H54 (cell line): ENCODE data around the gene CYTH1.
A peak's percentile ranks its signal among the peaks of the same experiment; 100 is the strongest.
"Not testable (repeated sequence)": the region's sequence is repeated elsewhere in the genome, so short reads cannot be mapped to it uniquely, and the experiment has no call there.

ENCODE experiments used
- DNase-seq: peaks from one replicate; pipeline ENCODE4 v3.0.0; 2011; ENCODE audit warnings: low spot score, mixed read lengths; ENCODE audit not compliant: insufficient read length
- FAIRE-seq: peaks from 3 replicates; lab custom pipeline; 2011; peaks lifted over from hg19 to GRCh38; lab: Jason Lieb, UNC
- POLR2A ChIP-seq: IDR thresholded peaks from 2 replicates; pipeline ENCODE4 v1.6.1; 2011; ENCODE audit warnings: low read depth, mild to moderate bottlenecking, low read length

CYTH1 gene

DNA sequence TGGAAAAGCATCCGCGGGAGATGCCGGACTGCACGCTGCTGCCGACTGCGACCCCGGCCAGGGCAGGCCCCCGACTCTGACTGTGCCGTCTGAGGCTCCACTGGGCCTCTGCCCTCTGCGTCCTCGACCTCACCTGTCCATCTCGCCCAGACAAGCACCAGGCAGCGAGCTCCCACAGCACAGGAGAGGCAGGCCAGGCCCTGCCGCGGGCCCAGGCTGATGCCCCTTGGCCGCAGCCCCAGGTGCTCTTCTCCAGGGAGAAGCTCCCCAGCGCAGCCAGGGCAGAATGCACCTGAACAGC lies 106.8 kb downstream of the CYTH1 start:
- DNase-seq (no peak), FAIRE-seq (no peak)
- TF ChIP-seq POLR2A = no peak

DNA sequence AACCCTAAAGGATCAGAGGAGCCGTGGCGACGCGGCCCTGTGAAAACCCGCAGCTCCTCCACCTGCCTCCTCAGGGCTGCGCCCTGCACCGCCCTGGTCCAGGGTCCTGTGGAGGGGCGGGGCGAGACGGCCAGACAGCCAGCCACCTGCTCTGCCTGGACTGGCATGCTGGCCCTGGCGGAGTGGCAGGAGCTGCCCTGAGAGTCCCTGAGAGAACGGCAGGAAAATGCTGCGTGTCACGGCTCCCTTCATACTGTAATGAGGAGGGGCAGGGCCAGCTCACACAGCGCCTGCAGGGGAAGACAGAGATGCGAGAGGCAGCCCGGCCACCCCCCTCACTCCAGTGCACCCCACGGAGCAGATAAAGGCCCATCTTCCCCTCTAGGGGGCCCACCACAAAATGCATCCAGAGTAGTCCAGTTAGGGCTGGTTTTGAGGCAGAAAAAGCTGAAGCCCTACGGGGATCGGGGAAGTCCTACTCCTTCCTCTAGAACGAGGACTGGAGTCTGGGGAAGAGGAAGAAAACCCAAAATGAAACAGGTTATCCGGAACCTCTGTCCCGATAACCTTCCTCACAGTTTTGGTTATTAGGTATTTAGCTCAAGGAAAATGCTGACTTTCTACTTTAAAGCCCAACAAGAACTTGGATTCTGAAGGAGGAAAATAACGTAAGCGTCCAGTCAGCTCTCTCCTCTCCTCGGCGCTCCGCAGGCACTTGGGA lies 107.3 kb downstream of the CYTH1 start:
- FAIRE-seq (no peak), DNase-seq (no peak)
- no peak for TF ChIP-seq POLR2A

DNA sequence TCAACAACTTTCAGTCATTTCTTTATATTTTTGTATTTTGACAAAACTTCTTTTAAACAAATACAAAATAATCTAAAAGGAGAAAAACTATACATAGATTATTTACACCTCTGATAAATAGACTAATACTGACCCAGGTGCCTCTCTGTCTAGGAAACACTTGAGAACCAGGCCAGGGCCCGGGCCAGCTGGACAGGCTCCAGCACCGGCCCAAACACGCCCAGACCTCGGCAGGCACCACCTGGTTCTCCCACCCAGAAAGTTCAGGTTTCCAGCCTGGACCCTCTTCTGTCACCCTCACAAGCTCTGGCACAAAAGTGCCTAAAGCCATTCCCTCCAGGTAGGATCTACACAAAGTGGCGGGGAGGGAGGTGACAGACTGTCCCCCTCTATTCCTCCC lies 107.9 kb downstream of the CYTH1 start:
- DNase-seq (no peak), FAIRE-seq (no peak)
- TF ChIP-seq POLR2A = no peak

DNA sequence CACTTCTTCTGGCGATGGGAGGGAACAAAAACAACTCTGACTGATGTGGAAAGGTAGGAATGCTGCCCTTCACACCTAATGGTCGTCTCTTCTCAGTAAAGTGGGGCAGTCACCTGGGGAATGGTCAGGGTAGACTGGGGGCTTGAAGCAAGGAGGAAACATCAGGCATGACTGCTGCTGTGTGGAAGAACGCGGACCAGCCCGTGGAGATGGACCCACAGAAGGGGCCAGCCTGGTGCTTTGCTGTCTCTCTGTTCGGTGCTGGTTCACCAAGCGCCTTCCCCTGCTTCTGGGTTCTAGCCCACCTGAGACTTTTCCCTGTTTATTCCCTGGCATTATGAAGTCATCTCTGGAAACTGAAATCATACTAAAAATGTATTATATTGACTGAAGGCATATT lies 108.7 kb downstream of the CYTH1 start:
- no peak for FAIRE-seq
- no peak for TF ChIP-seq POLR2A

DNA sequence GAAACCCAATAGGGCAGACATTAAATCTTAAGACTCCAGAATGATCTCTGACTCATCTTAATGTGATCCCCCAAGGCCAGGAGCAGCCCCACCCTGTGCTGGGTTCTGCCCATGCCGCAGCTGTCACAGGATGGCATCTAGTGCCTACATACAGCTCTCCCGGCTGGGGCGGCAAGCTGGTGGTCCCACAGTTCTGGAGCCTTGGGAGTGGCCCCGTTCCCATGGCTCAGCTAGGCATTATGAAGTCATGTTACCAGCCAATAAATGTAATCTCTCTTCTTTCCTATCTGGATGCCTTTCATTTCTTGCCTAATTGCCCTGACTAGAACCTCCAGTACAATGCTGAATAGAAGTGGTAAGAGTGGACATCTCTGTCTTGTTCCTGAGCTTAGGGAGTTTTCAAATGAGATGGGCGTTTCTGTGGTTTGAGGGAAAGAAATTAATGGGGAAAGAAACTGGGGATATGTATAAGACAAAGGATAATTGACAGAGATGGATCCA lies 109.2 kb downstream of the CYTH1 start:
- no peak for TF ChIP-seq POLR2A
- FAIRE-seq (no peak), DNase-seq (peak; percentile 18)

More for the DNA sequence above, 108.7 kb downstream of the CYTH1 start:
- DNase-seq = no peak

DNA sequence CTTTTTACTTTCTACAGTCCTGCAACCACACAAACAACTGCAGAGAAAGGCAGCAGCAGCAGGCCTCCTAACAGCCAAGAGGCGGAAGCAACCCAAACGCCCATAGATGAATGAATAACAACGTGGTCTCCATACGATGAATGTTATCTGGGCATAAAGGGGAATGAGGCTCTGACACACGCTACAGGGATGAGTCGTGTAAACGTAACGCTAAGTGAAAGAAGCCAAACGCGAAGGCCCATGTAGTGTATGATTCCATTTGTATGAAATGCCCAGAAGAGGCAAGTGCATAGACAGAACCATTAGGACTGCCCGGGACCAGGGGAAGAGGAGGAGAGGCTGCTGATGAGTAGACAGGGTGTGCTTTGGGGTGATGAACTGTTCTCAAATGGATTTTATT lies 110.1 kb downstream of the CYTH1 start:
- no peak for FAIRE-seq
- no peak for TF ChIP-seq POLR2A
- DNase-seq = no peak

DNA sequence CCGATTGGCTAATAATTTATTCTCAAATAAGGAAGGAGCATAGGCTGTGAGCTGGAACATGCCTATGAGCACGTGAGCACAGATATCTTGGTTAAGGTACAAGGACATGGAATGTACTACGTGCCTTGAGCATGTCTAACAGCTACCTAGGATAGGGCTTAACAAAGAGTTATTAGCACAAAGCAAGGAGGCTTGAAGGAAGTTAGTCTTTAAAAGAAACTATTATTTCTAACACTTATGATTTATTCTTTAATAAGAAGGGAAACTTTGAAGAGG lies 110.4 kb downstream of the CYTH1 start:
- not testable (repeated sequence) for DNase-seq, FAIRE-seq

DNA sequence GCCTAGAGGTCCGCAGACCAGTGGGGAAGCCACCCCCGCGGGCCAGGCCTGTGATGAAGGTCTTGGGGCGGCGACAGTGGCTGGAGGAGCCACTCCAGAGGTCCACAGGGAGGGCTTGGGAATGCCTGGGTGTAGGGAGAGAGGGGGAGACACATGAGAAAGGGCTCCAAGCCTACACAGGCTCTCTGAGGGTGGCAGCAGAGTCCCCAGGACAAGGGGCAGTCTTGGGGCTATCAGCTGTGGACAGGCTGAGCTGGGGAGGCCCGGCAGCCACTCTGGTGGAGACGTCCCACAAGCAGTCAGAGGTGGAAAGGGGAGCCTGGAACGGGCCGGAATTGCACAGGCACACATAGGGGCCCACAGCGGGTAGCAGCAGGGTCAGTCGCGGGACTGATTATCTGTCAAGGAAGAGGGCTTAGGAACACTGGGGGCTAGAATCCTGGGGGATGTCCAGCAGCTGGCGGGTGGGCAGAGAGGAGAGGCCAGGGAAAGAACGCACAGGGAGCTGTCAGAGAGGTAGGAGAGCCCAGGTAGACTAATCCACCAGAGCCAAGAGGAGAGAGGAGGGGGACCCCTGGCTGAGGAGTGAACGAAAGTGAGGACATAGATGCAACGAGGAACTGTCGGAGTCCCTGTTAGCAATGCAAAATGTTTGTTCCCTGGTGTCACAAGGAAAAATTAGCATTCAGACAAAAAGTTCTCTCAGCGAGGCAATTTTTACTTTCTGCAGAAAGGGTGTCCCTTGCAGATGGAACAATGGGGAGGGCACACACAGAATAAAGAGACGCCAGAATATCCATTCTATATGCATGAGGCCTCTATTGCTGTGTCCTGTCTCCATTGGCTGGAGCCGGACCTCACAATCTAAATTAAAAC lies 111.0 kb downstream of the CYTH1 start:
- no peak for FAIRE-seq
- TF ChIP-seq POLR2A = no peak

DNA sequence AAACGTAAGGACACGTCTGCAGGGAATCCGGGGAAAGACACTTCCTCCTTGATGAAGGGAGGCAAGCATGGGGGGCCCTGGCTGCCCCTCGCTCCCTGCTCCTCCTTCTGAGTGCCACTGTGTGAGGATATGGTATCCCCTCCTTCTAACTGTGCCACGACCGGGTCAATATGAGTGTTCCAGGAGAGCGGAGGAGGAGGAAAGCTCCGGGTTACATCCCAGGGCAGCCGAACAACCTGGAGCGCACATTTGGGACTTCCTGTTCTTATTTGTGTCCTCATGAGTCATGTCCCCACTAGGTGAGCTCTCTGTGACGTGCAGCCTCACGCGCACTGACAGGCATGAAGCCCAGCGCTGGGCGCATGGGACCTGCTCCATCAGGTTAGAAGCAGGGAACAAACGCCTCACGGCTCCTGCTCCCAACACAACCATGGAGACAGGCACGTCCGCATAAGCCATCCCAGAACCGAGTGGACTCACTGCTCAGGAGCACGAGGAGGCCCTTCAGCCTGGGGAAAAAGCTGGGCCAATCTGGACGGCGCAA lies 112.0 kb downstream of the CYTH1 start:
- TF ChIP-seq POLR2A = no peak
- no peak for DNase-seq
- no peak for FAIRE-seq

More for the DNA sequence above, 111.0 kb downstream of the CYTH1 start:
- DNase-seq = no peak

DNA sequence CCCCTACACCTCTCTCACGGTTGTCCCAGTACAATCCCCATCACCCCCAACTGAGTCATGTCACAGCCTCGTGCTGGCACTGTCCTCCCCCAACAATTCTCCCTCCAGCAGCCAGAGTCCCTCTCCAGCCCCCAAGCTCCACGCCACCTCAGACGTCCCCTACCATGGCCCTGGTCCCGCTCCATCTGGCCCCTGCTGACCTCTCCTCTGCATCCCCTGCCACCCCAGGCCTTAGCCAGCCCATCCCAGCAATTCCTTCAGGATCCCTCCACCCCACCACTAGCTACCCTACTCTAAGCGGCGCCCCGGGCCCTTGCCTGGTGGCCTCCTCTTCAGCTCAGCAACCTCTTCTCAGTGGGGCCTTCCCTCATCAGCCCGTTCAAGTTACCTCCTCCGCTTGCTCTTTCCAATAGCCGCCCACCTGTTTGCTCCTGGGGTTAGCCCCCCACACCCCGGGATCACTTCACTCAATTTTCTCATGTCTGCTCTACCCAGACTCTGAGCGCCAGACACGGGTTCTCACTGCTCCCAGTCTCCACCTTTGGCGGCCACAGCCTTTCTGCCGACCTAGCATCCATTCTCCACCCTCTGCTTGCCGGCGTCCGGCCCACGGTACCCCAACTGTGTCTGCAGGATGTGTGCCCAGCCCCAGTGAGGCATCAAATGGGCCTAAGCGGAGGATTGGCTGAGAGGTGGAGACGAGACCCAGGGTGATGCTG lies 112.7 kb downstream of the CYTH1 start:
- no peak for FAIRE-seq
- no peak for DNase-seq
- no peak for TF ChIP-seq POLR2A

DNA sequence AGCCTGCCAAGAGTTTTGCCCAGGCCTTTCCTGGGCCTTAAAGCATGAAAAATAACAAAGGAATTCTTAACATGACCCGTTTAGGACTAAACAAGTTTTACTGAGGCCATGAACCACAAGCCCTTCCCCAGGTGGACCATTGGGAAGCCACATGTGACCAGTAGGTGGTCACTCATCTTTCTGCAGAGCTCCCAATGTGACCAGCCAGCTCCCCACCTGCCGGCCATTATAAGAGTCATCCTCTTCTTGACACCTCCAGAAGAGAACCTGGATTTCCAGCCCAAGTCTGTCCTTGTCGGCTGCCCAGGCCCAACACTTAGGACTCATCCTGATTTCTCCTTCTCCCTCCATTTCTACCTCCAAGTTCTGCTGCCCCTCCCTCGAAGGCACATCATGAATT lies 113.2 kb downstream of the CYTH1 start:
- TF ChIP-seq POLR2A = no peak
- DNase-seq (no peak), FAIRE-seq (no peak)

DNA sequence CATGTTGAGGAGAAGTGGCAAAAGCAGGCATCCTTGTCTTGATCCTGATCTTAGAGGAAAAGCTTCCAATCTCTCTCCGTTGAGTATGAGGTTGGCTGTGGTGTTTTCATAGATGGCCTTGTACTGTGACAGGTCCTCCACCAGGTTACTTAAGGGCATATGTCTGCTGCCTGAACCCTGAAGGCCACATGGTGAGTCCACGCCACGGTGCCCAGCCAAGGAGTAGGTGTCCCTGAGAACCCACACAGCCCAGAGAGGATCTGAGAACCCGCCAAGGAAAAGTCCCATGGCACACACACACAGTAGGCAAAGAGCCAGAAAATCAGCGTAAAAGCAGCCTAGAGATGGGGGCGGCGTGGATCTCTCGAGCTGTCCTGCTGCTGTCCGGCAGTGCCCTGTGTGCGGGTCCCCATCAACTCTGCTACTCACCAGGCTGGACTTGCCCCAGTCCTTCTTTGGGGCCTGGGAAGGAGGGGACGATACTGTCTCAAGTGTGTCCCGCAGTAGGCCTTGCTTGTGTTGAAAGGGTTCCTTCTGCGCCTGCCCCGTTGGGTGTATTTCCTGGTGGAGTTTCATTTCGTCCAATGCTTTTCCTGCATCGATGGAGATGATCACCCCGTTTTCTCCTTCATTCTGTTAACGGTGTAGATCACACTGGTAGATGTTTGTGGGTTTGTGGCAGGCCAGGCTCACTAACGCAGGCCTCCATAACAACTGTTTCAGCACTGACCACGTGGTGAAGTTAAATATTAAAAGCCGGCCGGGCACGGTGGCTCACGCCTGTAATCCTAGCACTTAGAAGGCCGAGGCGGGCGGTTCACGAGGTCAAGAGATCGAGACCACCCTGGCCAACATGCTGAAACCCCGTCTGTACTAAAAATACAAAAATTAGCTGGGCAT lies 114.1 kb downstream of the CYTH1 start:
- FAIRE-seq = no peak

DNA sequence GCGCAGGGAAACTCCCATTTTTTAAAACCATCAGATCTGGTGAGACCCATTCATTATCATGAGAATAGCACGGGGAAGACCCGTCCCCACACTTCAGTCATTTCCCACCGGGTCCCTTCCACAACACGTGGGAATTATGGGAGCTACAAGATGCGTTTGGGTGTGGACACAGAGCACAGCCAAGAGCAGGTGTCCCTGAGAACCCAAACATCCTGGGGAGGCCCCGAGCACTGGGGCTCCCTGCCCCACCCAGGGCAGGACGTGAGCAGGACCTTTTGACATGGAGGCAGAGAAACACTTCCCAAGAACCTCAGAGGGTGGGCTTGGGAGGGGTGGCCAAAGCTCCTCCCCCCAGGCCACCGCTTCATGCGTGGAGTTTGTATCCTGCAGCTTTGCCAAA lies 115.0 kb downstream of the CYTH1 start:
- DNase-seq = no peak
- no peak for TF ChIP-seq POLR2A
- no peak for FAIRE-seq

More for the DNA sequence above, 114.1 kb downstream of the CYTH1 start:
- no peak for DNase-seq
- TF ChIP-seq POLR2A = no peak
